Measurements from ENCODE around the gene APOBEC3B.

GRCh38 chr22:38937541-38937940 lies 44.6 kb upstream of the APOBEC3B start:
- no peak for TF ChIP-seq CTCF (conservative IDR thresholded peaks at IDR 0.05; ENCODE audit: low read length)
- no peak for TF ChIP-seq EZH2phosphoT487 (IDR thresholded peaks at IDR 0.05; ENCODE audit: borderline replicate concordance, low read depth, low read length)

Data from OCI-LY7 (cell line).